Measurements from ENCODE around the gene VAV2.

Gene VAV2

GRCh38 chr9:133727876-133728441 lies 264.2 kb downstream of the VAV2 start:
- H3K36me3 ChIP-seq (ENCODE audit: control insufficient read depth, insufficient read depth, low read length): no peaks in the 10 kb centered on the region
- no peaks in the 10 kb centered on the region for H3K27me3 ChIP-seq (ENCODE audit: control insufficient read depth, insufficient read depth, low read length)
- H3K4me1 ChIP-seq (ENCODE audit: control insufficient read depth, insufficient read depth, low read length): no peaks in the 10 kb centered on the region
- no peak overlapping the region for H3K9ac ChIP-seq (ENCODE audit: low read length)
- H3K9me3 ChIP-seq (ENCODE audit: control insufficient read depth, low read length): no peaks in the 10 kb centered on the region
- no peak overlapping the region for H3K4me3 ChIP-seq (ENCODE audit: low read length)

GRCh38 chr9:133727277-133727875 lies 264.7 kb downstream of the VAV2 start:
- Histone ChIP-seq H3K27me3 (ENCODE audit: control insufficient read depth, insufficient read depth, low read length) (no peaks in the 10 kb centered on the region), H3K9me3 (ENCODE audit: control insufficient read depth, low read length) (no peaks in the 10 kb centered on the region), H3K4me3 (ENCODE audit: low read length) (no peak overlapping the region), H3K4me1 (ENCODE audit: control insufficient read depth, insufficient read depth, low read length) (no peaks in the 10 kb centered on the region), H3K9ac (ENCODE audit: low read length) (no peak overlapping the region), H3K36me3 (ENCODE audit: control insufficient read depth, insufficient read depth, low read length) (no peaks in the 10 kb centered on the region)

- Histone ChIP-seq H3K27me3 (ENCODE audit: control insufficient read depth, insufficient read depth, low read length) (no peaks in the 10 kb centered on the region), H3K9ac (ENCODE audit: low read length) (no peak overlapping the region), H3K4me3 (ENCODE audit: low read length) (no peak overlapping the region), H3K4me1 (ENCODE audit: control insufficient read depth, insufficient read depth, low read length) (no peaks in the 10 kb centered on the region), H3K36me3 (ENCODE audit: control insufficient read depth, insufficient read depth, low read length) (no peaks in the 10 kb centered on the region), H3K9me3 (ENCODE audit: control insufficient read depth, low read length) (no peaks in the 10 kb centered on the region)
Measured at GRCh38 chr9:133726401-133727276, 265.5 kb downstream of the VAV2 start.

GRCh38 chr9:133725886-133726285 lies 266.2 kb downstream of the VAV2 start:
- Histone ChIP-seq H3K27me3 (ENCODE audit: control insufficient read depth, insufficient read depth, low read length) (no peaks in the 10 kb centered on the region), H3K9ac (ENCODE audit: low read length) (no peak overlapping the region), H3K4me3 (ENCODE audit: low read length) (no peak overlapping the region), H3K9me3 (ENCODE audit: control insufficient read depth, low read length) (no peaks in the 10 kb centered on the region), H3K36me3 (ENCODE audit: control insufficient read depth, insufficient read depth, low read length) (no peaks in the 10 kb centered on the region), H3K4me1 (ENCODE audit: control insufficient read depth, insufficient read depth, low read length) (no peaks in the 10 kb centered on the region)

GRCh38 chr9:133718563-133719315 lies 273.4 kb downstream of the VAV2 start:
- no peaks in the 10 kb centered on the region for H3K36me3 ChIP-seq (ENCODE audit: control insufficient read depth, insufficient read depth, low read length)
- no peaks in the 10 kb centered on the region for H3K27me3 ChIP-seq (ENCODE audit: control insufficient read depth, insufficient read depth, low read length)
- no peaks in the 10 kb centered on the region for H3K9me3 ChIP-seq (ENCODE audit: control insufficient read depth, low read length)
- H3K9ac ChIP-seq (ENCODE audit: low read length): no peak overlapping the region
- H3K4me3 ChIP-seq (ENCODE audit: low read length): no peak overlapping the region
- no peaks in the 10 kb centered on the region for H3K4me1 ChIP-seq (ENCODE audit: control insufficient read depth, insufficient read depth, low read length)

DNA sequence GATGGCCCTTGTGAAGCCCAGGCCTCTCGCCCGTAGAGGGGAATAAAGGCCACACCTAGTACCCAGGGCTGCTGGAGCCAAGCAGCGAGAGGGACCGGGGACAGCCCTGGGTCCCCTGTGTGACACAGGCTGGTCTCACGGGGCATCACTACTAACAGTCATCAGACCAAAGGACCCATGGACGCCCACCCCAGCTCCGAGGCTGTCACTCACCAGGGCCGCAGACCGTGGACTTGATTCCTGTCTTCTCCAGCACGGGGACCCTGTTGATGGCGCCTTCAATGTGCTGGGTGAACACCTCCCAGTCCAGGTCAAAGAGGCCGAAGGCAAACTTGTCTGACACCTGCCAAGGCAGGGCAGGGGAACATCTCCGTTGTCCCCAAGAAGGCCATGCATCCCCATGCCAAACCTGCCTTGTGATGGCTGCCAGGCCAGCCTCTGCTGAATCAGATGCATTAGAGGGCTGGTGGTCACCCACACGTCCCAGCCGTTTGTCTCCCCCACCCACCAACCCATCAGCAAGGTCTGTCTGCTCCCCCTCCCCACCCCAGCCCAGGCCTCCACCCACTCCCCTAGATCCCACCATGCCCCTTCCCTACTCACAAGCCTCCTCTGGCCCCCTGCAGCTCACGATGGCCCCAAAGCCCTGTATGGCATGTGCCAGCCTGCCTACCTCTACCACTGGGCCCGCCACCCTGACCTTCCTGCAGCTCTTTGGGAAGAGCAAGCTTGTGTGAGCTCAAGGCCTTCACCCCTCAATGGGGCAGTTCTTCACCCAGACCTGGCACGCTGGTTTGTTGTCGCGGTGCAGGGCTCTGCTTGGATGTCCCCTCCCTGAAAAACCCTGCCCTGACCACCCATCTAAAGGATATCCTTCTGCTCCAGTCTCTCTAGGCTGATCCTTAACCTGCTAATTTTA lies 274.8 kb downstream of the VAV2 start:
- Histone ChIP-seq H3K4me3 (ENCODE audit: low read length) (no peak overlapping the region), H3K9me3 (ENCODE audit: control insufficient read depth, low read length) (no peaks in the 10 kb centered on the region), H3K27me3 (ENCODE audit: control insufficient read depth, insufficient read depth, low read length) (no peaks in the 10 kb centered on the region)

GRCh38 chr9:133716564-133717112 lies 275.5 kb downstream of the VAV2 start:
- H3K9me3 ChIP-seq (ENCODE audit: control insufficient read depth, low read length): no peaks in the 10 kb centered on the region
- H3K9ac ChIP-seq (ENCODE audit: low read length): no peak overlapping the region
- no peaks in the 10 kb centered on the region for H3K36me3 ChIP-seq (ENCODE audit: control insufficient read depth, insufficient read depth, low read length)
- H3K27me3 ChIP-seq (ENCODE audit: control insufficient read depth, insufficient read depth, low read length): no peaks in the 10 kb centered on the region
- no peak overlapping the region for H3K4me3 ChIP-seq (ENCODE audit: low read length)
- no peaks in the 10 kb centered on the region for H3K4me1 ChIP-seq (ENCODE audit: control insufficient read depth, insufficient read depth, low read length)

More for the DNA sequence above, 274.8 kb downstream of the VAV2 start:
- H3K36me3 ChIP-seq (ENCODE audit: control insufficient read depth, insufficient read depth, low read length): no peaks in the 10 kb centered on the region
- no peaks in the 10 kb centered on the region for H3K4me1 ChIP-seq (ENCODE audit: control insufficient read depth, insufficient read depth, low read length)
- H3K9ac ChIP-seq (ENCODE audit: low read length): no peak overlapping the region

DNA sequence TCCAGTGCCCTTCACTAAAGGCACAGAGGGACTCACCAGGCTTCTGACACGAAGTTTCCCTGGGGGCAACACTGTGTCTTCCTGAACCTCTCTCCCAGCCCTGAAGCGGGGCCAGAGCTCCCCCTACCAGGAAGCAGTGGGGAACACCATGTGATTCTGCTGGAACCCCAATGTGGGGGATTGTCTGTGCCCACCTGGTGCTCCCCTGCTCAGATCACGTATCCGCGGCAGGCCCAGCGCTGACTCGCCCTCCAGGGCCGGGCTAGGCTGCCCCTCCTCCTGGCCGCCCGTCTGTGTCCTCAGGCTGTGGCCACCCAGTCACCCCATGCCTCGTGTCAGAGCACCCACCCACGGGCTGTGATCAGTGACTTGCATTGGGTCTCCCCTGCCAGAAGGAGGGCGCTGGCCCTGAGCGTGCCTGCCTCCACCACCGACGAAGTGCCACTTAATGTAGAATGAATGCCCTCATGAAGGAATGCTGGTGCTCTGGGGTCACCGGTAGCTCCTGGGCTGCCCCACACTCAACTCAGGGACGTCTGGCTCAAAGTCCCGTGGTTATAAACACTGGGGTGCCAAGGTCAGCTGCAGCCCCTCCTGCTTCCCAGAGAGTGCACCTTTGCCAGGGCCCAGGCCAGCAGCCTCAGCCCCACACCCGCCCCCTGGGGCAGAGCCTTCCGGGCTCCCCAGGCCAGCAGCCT lies 276.1 kb downstream of the VAV2 start:
- H3K27me3 ChIP-seq (ENCODE audit: control insufficient read depth, insufficient read depth, low read length): no peaks in the 10 kb centered on the region
- H3K36me3 ChIP-seq (ENCODE audit: control insufficient read depth, insufficient read depth, low read length): no peaks in the 10 kb centered on the region
- H3K9me3 ChIP-seq (ENCODE audit: control insufficient read depth, low read length): no peaks in the 10 kb centered on the region
- no peak overlapping the region for H3K9ac ChIP-seq (ENCODE audit: low read length)
- no peaks in the 10 kb centered on the region for H3K4me1 ChIP-seq (ENCODE audit: control insufficient read depth, insufficient read depth, low read length)
- H3K4me3 ChIP-seq (ENCODE audit: low read length): no peak overlapping the region

- H3K9ac ChIP-seq (ENCODE audit: low read length): no peak overlapping the region
Measured at GRCh38 chr9:133715295-133715865, 276.7 kb downstream of the VAV2 start.

GRCh38 chr9:133714606-133715294 lies 277.4 kb downstream of the VAV2 start:
- H3K9ac ChIP-seq (ENCODE audit: low read length): no peak overlapping the region
- H3K9me3 ChIP-seq (ENCODE audit: control insufficient read depth, low read length): no peaks in the 10 kb centered on the region
- no peaks in the 10 kb centered on the region for H3K27me3 ChIP-seq (ENCODE audit: control insufficient read depth, insufficient read depth, low read length)
- no peak overlapping the region for H3K4me3 ChIP-seq (ENCODE audit: low read length)
- H3K4me1 ChIP-seq (ENCODE audit: control insufficient read depth, insufficient read depth, low read length): no peaks in the 10 kb centered on the region
- no peaks in the 10 kb centered on the region for H3K36me3 ChIP-seq (ENCODE audit: control insufficient read depth, insufficient read depth, low read length)

More at GRCh38 chr9:133715295-133715865, 276.7 kb downstream of the VAV2 start:
- H3K4me3 ChIP-seq (ENCODE audit: low read length): no peak overlapping the region
- H3K4me1 ChIP-seq (ENCODE audit: control insufficient read depth, insufficient read depth, low read length): no peaks in the 10 kb centered on the region
- no peaks in the 10 kb centered on the region for H3K9me3 ChIP-seq (ENCODE audit: control insufficient read depth, low read length)
- no peaks in the 10 kb centered on the region for H3K27me3 ChIP-seq (ENCODE audit: control insufficient read depth, insufficient read depth, low read length)
- no peaks in the 10 kb centered on the region for H3K36me3 ChIP-seq (ENCODE audit: control insufficient read depth, insufficient read depth, low read length)

Measured in mucosa of stomach (tissue), 1 donor.